PC-9 (cell line): ENCODE measurements around the gene BTN3A1. TPM values are rescaled to one million over a fixed set of nuclear protein-coding genes. Genes with fewer than 3 reads are reported as not detected.

Source experiments
- BruUV-seq: library from RNA; stranded (reverse); fragments of 400-500 nt; replicated peaks from 2 replicates; lab custom pipeline; 2021; lab: Mats Ljungman, UMichigan
- CTCF ChIA-PET: fragments of 300-600 bp; sonication (Branson Sonifier 250); formaldehyde crosslinking; loops from one replicate; lab custom pipeline; 2022; ENCODE audit warnings: antibody characterized with exemption; lab: Charles Lee
- POLR2A ChIA-PET: fragments of 300-600 bp; sonication (Branson Sonifier 250); formaldehyde crosslinking; loops from one replicate; lab custom pipeline; 2022; ENCODE audit warnings: antibody characterized with exemption; ENCODE audit not compliant: unreplicated experiment; lab: Charles Lee
- DNase-seq, 2 experiments: peaks; one replicate each; pipeline versions ENCODE4 v3.0.0 to v3.0.0-alpha.2; 2015 to 2022; ENCODE audit warnings: mixed read lengths in 1 of 2
- H2AFZ ChIP-seq: fragments of 200-600 bp; sonication (generic); 2 replicates; pipeline ENCODE4 v1.8.1; 2017; ENCODE audit warnings: antibody characterized with exemption
- H3F3A ChIP-seq: fragments of 200-600 bp; sonication (generic); 2 replicates; pipeline ENCODE4 v1.8.1; 2017; ENCODE audit warnings: antibody characterized with exemption, mild to moderate bottlenecking, low read depth; ENCODE audit not compliant: insufficient read depth
- H3K27ac ChIP-seq: fragments of 200-600 bp; sonication (generic); 2 replicates; pipeline ENCODE4 v1.6.1; 2016; ENCODE audit warnings: mixed run types
- H3K27me3 ChIP-seq: fragments of 200-600 bp; sonication (generic); 2 replicates; pipeline ENCODE4 v1.6.1; 2016; ENCODE audit warnings: low read depth, mixed run types; ENCODE audit not compliant: insufficient read depth
- H3K36me3 ChIP-seq: fragments of 200-600 bp; sonication (generic); 2 replicates; pipeline ENCODE4 v1.6.1; 2016; ENCODE audit warnings: low read depth, mixed run types
- H3K4me1 ChIP-seq: fragments of 200-600 bp; sonication (generic); replicated peaks from 2 replicates; pipeline ENCODE4 v1.6.1; 2016; ENCODE audit warnings: mixed run types; ENCODE audit not compliant: insufficient read depth
- H3K4me2 ChIP-seq: fragments of 200-600 bp; sonication (generic); 2 replicates; pipeline ENCODE4 v1.6.1; 2017; ENCODE audit warnings: mixed run types
- H3K4me3 ChIP-seq: fragments of 200-600 bp; sonication (generic); 2 replicates; pipeline ENCODE4 v1.6.1; 2016; ENCODE audit warnings: mixed run types
- H3K79me2 ChIP-seq: fragments of 200-600 bp; sonication (generic); 2 replicates; pipeline ENCODE4 v1.6.1; 2017; ENCODE audit warnings: low read depth, mixed run types
- H3K9me2 ChIP-seq: fragments of 200-600 bp; sonication (generic); 2 replicates; pipeline ENCODE4 v1.8.1; 2017; ENCODE audit warnings: mild to moderate bottlenecking; ENCODE audit not compliant: insufficient read depth
- H3K9me3 ChIP-seq: fragments of 200-600 bp; sonication (generic); 2 replicates; pipeline ENCODE4 v1.8.1; 2016; ENCODE audit warnings: low read depth; ENCODE audit not compliant: insufficient read depth
- H4K20me1 ChIP-seq: fragments of 200-600 bp; sonication (generic); 2 replicates; pipeline ENCODE4 v1.8.1; 2017; ENCODE audit not compliant: insufficient read depth
- CTCF ChIP-seq: fragments of 200-600 bp; sonication (generic); conservative IDR thresholded peaks from 2 replicates; pipeline ENCODE4 v1.6.1; 2017; ENCODE audit warnings: mixed run types, antibody characterized with exemption, mild to moderate bottlenecking, moderate library complexity
- EZH2 ChIP-seq: fragments of 200-600 bp; sonication (generic); IDR thresholded peaks from 2 replicates; pipeline ENCODE4 v1.8.0; 2017; ENCODE audit warnings: antibody characterized with exemption, low read depth
- intact Hi-C: fragments of 100-400 bp; cut with micrococcal nuclease; formaldehyde crosslinking; loops from one replicate; pipeline ENCODE4 v1.10.0; 2022; ENCODE audit not compliant: unreplicated experiment
- total RNA-seq: library from RNA; stranded (reverse); gene quantifications from 2 replicates; pipeline ENCODE4 v1.2.3, GENCODE V29; 2021

The BTN3A1 gene
- total RNA-seq, 1 experiment from 2014 or later, result 28.3 TPM

GRCh38 chr6:26439151-26440125, 37.4 kb downstream of the BTN3A1 start:
- CTCF ChIA-PET, result no interaction called here
- Histone ChIP-seq H3K79me2 (no peaks in the 10 kb centered on the region), H3K9me3 (no peaks in the 10 kb centered on the region; the same call in 1 of the 2 replicates), H2AFZ (peak overlapping the region; percentile 78), H3K9me2 (no peaks in the 10 kb centered on the region), H3K27me3 (no peaks in the 10 kb centered on the region), H3K4me2 (peak overlapping the region; percentile 86), H3F3A (peaks cover 6% of the 10 kb centered on the region; the same call in 1 of the 2 replicates), H3K36me3 (no peaks in the 10 kb centered on the region), H3K27ac (peak overlapping the region; percentile 39), H3K4me1 (peaks cover 8% of the 10 kb centered on the region), H4K20me1 (no peaks in the 10 kb centered on the region), H3K4me3 (peak overlapping the region; percentile 67)
- DNase-seq, result no peak
- TF ChIP-seq EZH2, result no peak
- TF ChIP-seq CTCF, result no peak
- no TSS peak for BruUV-seq
- POLR2A ChIA-PET, result interaction anchor here (0.7 to 0.8 kb wide), 2 partner anchors 94 to 234 kb away, joined by 3 to 4 read pairs; no protein-coding TSS in a partner anchor
- intact Hi-C loops, result loop anchor here (1.0 to 5.0 kb wide), 2 partner anchors 18 to 37 kb away; partner anchors contain the start of genes BTN2A1 and BTN3A1

- Histone ChIP-seq H3K36me3 (no peaks in the 10 kb centered on the region), H2AFZ (peak overlapping the region; percentile 78), H3K4me2 (peak overlapping the region; percentile 86), H3K4me1 (peaks cover 8% of the 10 kb centered on the region), H3K9me3 (no peaks in the 10 kb centered on the region; the same call in 1 of the 2 replicates), H3K9me2 (no peaks in the 10 kb centered on the region), H3F3A (peaks cover 6% of the 10 kb centered on the region; the same call in 1 of the 2 replicates), H3K79me2 (no peaks in the 10 kb centered on the region), H3K4me3 (peak overlapping the region; percentile 67), H3K27me3 (no peaks in the 10 kb centered on the region), H3K27ac (peak overlapping the region; percentile 37; the same call in 1 of the 2 replicates), H4K20me1 (no peaks in the 10 kb centered on the region)
- ChIA-PET CTCF (no interaction called here), POLR2A (interaction anchor here (0.5 to 0.8 kb wide), 5 partner anchors 33 to 274 kb away, joined by 3 to 6 read pairs (median 3); no protein-coding TSS in a partner anchor)
- no peak for DNase-seq
- no TSS peak for BruUV-seq
- TF ChIP-seq CTCF (no peak), EZH2 (no peak)
- intact Hi-C loops, result loop anchor here (1.0 kb wide), 1 partner anchor 16 kb away; the partner anchor contains the start of gene BTN2A1
Measured at GRCh38 chr6:26440977-26441358, 38.9 kb downstream of the BTN3A1 start.

GRCh38 chr6:26441977-26442376, 39.9 kb downstream of the BTN3A1 start:
- H3K4me1 ChIP-seq, result peaks cover 8% of the 10 kb centered on the region
- H3K27me3 ChIP-seq, result no peaks in the 10 kb centered on the region
- no TSS peak for BruUV-seq
- DNase-seq, result no peak
- no peaks in the 10 kb centered on the region for H4K20me1 ChIP-seq
- peaks cover 6% of the 10 kb centered on the region; the same call in 1 of the 2 replicates for H3F3A ChIP-seq
- intact Hi-C loops, result no loop called here
- no peaks in the 10 kb centered on the region for H3K79me2 ChIP-seq
- H2AFZ ChIP-seq, result no peak overlapping the region
- no peaks in the 10 kb centered on the region for H3K9me2 ChIP-seq
- H3K4me2 ChIP-seq, result no peak overlapping the region
- H3K27ac ChIP-seq, result no peak overlapping the region
- POLR2A ChIA-PET, result no interaction called here
- CTCF ChIA-PET, result no interaction called here
- TF ChIP-seq EZH2, result no peak
- TF ChIP-seq CTCF, result no peak
- no peaks in the 10 kb centered on the region for H3K36me3 ChIP-seq
- no peak overlapping the region for H3K4me3 ChIP-seq
- H3K9me3 ChIP-seq, result no peaks in the 10 kb centered on the region; the same call in 1 of the 2 replicates
